ENCODE results near the gene DAND5.

Gene DAND5

GRCh38 chr19:13002166-13002898 lies 33.0 kb downstream of the DAND5 start:
- TF ChIP-seq EZH2phosphoT487 (IDR thresholded peaks at IDR 0.05; ENCODE audit: borderline replicate concordance) (no peak), CTCF (conservative IDR thresholded peaks at IDR 0.05; ENCODE audit: low read length) (no peak)
- Histone ChIP-seq H3K79me2 (ENCODE audit: insufficient read depth, low read length) (no peaks in the 10 kb centered on the region), H4K20me1 (ENCODE audit: insufficient read depth, low read length, poor library complexity, severe bottlenecking) (no peaks in the 10 kb centered on the region), H3K4me2 (ENCODE audit: low read depth, low read length, poor library complexity, severe bottlenecking) (no peak overlapping the region), H3K9ac (ENCODE audit: low read depth, low read length, poor library complexity, severe bottlenecking) (no peak overlapping the region), H2AFZ (ENCODE audit: low read length) (no peak overlapping the region), H3K9me2 (replicated peaks; ENCODE audit: low read depth, low read length) (no peaks in the 10 kb centered on the region), H3K9me3 (ENCODE audit: insufficient read depth, low read depth, low read length) (no peaks in the 10 kb centered on the region), H3K36me3 (ENCODE audit: insufficient read depth, low read length) (no peaks in the 10 kb centered on the region), H3K27me3 (ENCODE audit: insufficient read depth, low read length, poor library complexity, severe bottlenecking) (no peaks in the 10 kb centered on the region), H3F3A (ENCODE audit: low read depth) (no peaks in the 10 kb centered on the region), H3K4me1 (ENCODE audit: insufficient read depth, low read length, poor library complexity, severe bottlenecking) (no peaks in the 10 kb centered on the region), H3K4me3 (ENCODE audit: low read length, poor library complexity, severe bottlenecking) (no peak overlapping the region)

- H3K4me1 ChIP-seq (ENCODE audit: insufficient read depth, low read length, poor library complexity, severe bottlenecking), result no peaks in the 10 kb centered on the region
- no peaks in the 10 kb centered on the region for H3K9me2 ChIP-seq (replicated peaks; ENCODE audit: low read depth, low read length)
- no peaks in the 10 kb centered on the region for H3K27me3 ChIP-seq (ENCODE audit: insufficient read depth, low read length, poor library complexity, severe bottlenecking)
- H3K9me3 ChIP-seq (ENCODE audit: insufficient read depth, low read depth, low read length), result no peaks in the 10 kb centered on the region
- no peaks in the 10 kb centered on the region for H3K79me2 ChIP-seq (ENCODE audit: insufficient read depth, low read length)
- no peak overlapping the region for H3K9ac ChIP-seq (ENCODE audit: low read depth, low read length, poor library complexity, severe bottlenecking)
- H3F3A ChIP-seq (ENCODE audit: low read depth), result no peaks in the 10 kb centered on the region
- H3K4me3 ChIP-seq (ENCODE audit: low read length, poor library complexity, severe bottlenecking), result no peak overlapping the region
- no peaks in the 10 kb centered on the region for H4K20me1 ChIP-seq (ENCODE audit: insufficient read depth, low read length, poor library complexity, severe bottlenecking)
- no peak overlapping the region for H3K4me2 ChIP-seq (ENCODE audit: low read depth, low read length, poor library complexity, severe bottlenecking)
- no peak overlapping the region for H2AFZ ChIP-seq (ENCODE audit: low read length)
- no peaks in the 10 kb centered on the region for H3K36me3 ChIP-seq (ENCODE audit: insufficient read depth, low read length)
- TF ChIP-seq EZH2phosphoT487 (IDR thresholded peaks at IDR 0.05; ENCODE audit: borderline replicate concordance) (no peak), CTCF (conservative IDR thresholded peaks at IDR 0.05; ENCODE audit: low read length) (no peak)
These were observed 33.7 kb downstream of the DAND5 start for GRCh38 chr19:13003081-13003480.

- Histone ChIP-seq H3K9ac (ENCODE audit: low read depth, low read length, poor library complexity, severe bottlenecking) (no peak overlapping the region), H4K20me1 (ENCODE audit: insufficient read depth, low read length, poor library complexity, severe bottlenecking) (no peaks in the 10 kb centered on the region), H3K79me2 (ENCODE audit: insufficient read depth, low read length) (no peaks in the 10 kb centered on the region), H3F3A (ENCODE audit: low read depth) (no peaks in the 10 kb centered on the region), H3K9me3 (ENCODE audit: insufficient read depth, low read depth, low read length) (no peaks in the 10 kb centered on the region), H3K9me2 (replicated peaks; ENCODE audit: low read depth, low read length) (no peaks in the 10 kb centered on the region), H3K36me3 (ENCODE audit: insufficient read depth, low read length) (no peaks in the 10 kb centered on the region), H3K4me1 (ENCODE audit: insufficient read depth, low read length, poor library complexity, severe bottlenecking) (no peaks in the 10 kb centered on the region), H3K4me2 (ENCODE audit: low read depth, low read length, poor library complexity, severe bottlenecking) (no peak overlapping the region), H3K4me3 (ENCODE audit: low read length, poor library complexity, severe bottlenecking) (no peak overlapping the region), H3K27me3 (ENCODE audit: insufficient read depth, low read length, poor library complexity, severe bottlenecking) (no peaks in the 10 kb centered on the region), H2AFZ (ENCODE audit: low read length) (no peak overlapping the region)
- TF ChIP-seq CTCF (conservative IDR thresholded peaks at IDR 0.05; ENCODE audit: low read length) (no peak), EZH2phosphoT487 (IDR thresholded peaks at IDR 0.05; ENCODE audit: borderline replicate concordance) (no peak)
These were observed 34.9 kb downstream of the DAND5 start for GRCh38 chr19:13004273-13004672.
